PC-9 (cell line): ENCODE results near the gene ACACB.

Source experiments
- EZH2 ChIP-seq: fragments of 200-600 bp; sonication (generic); IDR thresholded peaks from 2 replicates; pipeline ENCODE4 v1.8.0; 2017; ENCODE audit warnings: antibody characterized with exemption, low read depth
- TF ChIP-seq, protein P1 (sequence below): fragments of 200-600 bp; sonication (generic); conservative IDR thresholded peaks from 2 replicates; pipeline ENCODE4 v1.6.1; 2017; ENCODE audit warnings: mixed run types, antibody characterized with exemption, mild to moderate bottlenecking, moderate library complexity

DNA sequence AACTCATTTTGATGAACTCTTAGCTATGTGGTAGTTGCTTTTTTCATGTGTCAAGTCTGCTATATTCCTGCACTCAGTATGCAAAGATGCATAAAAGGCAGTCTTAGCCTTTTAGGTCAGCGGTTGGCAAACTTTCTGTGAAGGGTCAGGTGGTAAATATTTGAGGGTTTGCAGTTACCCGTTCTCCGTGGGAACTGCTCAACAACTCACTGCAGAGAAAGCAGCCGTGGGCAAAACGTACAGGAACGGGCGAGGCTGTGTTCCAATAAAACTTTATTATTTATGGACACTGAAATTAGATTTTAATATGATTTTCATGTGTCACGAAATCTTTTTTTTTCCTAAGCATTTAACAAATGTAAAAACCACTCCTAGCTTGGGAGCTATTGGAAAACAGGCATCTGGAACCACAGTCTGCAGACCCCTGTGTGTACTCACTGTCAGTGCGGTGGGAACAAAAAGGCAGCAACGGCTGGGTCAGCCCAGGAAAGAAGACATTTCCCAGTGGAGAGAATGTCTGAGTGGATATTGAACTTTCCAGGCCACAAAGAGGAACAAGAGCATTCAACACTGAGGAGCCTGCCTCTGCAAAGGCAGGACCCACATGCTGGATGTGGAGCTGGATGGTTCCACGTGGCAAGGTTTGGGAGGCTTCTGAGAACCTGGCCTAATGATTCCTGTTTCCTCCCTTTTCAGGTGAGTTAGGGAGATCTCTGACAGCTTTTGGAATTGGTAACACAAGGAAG lies 3.5 kb upstream of the ACACB start:
- TF ChIP-seq EZH2, result no peak
- TF ChIP-seq, protein P1, sequence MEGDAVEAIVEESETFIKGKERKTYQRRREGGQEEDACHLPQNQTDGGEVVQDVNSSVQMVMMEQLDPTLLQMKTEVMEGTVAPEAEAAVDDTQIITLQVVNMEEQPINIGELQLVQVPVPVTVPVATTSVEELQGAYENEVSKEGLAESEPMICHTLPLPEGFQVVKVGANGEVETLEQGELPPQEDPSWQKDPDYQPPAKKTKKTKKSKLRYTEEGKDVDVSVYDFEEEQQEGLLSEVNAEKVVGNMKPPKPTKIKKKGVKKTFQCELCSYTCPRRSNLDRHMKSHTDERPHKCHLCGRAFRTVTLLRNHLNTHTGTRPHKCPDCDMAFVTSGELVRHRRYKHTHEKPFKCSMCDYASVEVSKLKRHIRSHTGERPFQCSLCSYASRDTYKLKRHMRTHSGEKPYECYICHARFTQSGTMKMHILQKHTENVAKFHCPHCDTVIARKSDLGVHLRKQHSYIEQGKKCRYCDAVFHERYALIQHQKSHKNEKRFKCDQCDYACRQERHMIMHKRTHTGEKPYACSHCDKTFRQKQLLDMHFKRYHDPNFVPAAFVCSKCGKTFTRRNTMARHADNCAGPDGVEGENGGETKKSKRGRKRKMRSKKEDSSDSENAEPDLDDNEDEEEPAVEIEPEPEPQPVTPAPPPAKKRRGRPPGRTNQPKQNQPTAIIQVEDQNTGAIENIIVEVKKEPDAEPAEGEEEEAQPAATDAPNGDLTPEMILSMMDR, result no peak
